Neuron (in vitro differentiated cells): ENCODE measurements around the gene TCP11.

Experiments used
- H2AFZ ChIP-seq: one replicate; pipeline ENCODE4 v1.6.1; 2013; ENCODE audit warnings: low read depth, mild to moderate bottlenecking, inconsistent platforms, low read length, moderate library complexity
- H3K27me3 ChIP-seq: one replicate; pipeline ENCODE4 v1.6.1; 2013; ENCODE audit warnings: low read length; ENCODE audit not compliant: insufficient read depth
- H3K36me3 ChIP-seq: one replicate; pipeline ENCODE4 v1.6.1; 2013; ENCODE audit warnings: low read length; ENCODE audit not compliant: insufficient read depth
- H3K4me1 ChIP-seq: one replicate; pipeline ENCODE4 v1.6.1; 2013; ENCODE audit warnings: low read length; ENCODE audit not compliant: insufficient read depth
- H3K4me3 ChIP-seq: 2 replicates; pipeline ENCODE4 v1.5.1; 2013; ENCODE audit warnings: mild to moderate bottlenecking, low read length, moderate library complexity
- H3K9me3 ChIP-seq: one replicate; pipeline ENCODE4 v1.6.1; 2013; ENCODE audit warnings: low read length

TCP11 gene

GRCh38 chr6:35092362-35093117 lies 48.6 kb downstream of the TCP11 start:
- H3K36me3 ChIP-seq: peaks cover 14% of the 10 kb centered on the region
- no peak overlapping the region for H3K4me3 ChIP-seq
- H2AFZ ChIP-seq: no peak overlapping the region
- peaks cover 10% of the 10 kb centered on the region for H3K4me1 ChIP-seq
- H3K27me3 ChIP-seq: no peaks in the 10 kb centered on the region
- H3K9me3 ChIP-seq: no peaks in the 10 kb centered on the region

- Histone ChIP-seq H3K4me1 (peaks cover 10% of the 10 kb centered on the region), H3K27me3 (no peaks in the 10 kb centered on the region), H3K9me3 (no peaks in the 10 kb centered on the region), H2AFZ (no peak overlapping the region), H3K36me3 (peaks cover 25% of the 10 kb centered on the region), H3K4me3 (no peak overlapping the region)
Observed at GRCh38 chr6:35091346-35092083, 49.6 kb downstream of the TCP11 start.

- Histone ChIP-seq H3K4me1 (peaks cover 7% of the 10 kb centered on the region), H3K36me3 (peaks cover 28% of the 10 kb centered on the region), H3K27me3 (no peaks in the 10 kb centered on the region), H3K9me3 (no peaks in the 10 kb centered on the region), H3K4me3 (no peak overlapping the region), H2AFZ (no peak overlapping the region)
Observed at GRCh38 chr6:35090734-35091133, 50.4 kb downstream of the TCP11 start.

- Histone ChIP-seq H3K27me3 (no peaks in the 10 kb centered on the region), H3K4me1 (peaks cover 4% of the 10 kb centered on the region), H3K9me3 (no peaks in the 10 kb centered on the region), H3K36me3 (peaks cover 34% of the 10 kb centered on the region), H3K4me3 (no peak overlapping the region), H2AFZ (no peak overlapping the region)
Observed at GRCh38 chr6:35089935-35090505, 51.1 kb downstream of the TCP11 start.

GRCh38 chr6:35089216-35089934 lies 51.8 kb downstream of the TCP11 start:
- Histone ChIP-seq H3K9me3 (no peaks in the 10 kb centered on the region), H3K4me1 (peaks cover 4% of the 10 kb centered on the region), H2AFZ (no peak overlapping the region), H3K4me3 (no peak overlapping the region), H3K27me3 (no peaks in the 10 kb centered on the region), H3K36me3 (peaks cover 39% of the 10 kb centered on the region)

GRCh38 chr6:35088281-35089215 lies 52.6 kb downstream of the TCP11 start:
- Histone ChIP-seq H3K4me3 (no peak overlapping the region), H3K9me3 (no peaks in the 10 kb centered on the region), H3K27me3 (no peaks in the 10 kb centered on the region), H2AFZ (no peak overlapping the region), H3K4me1 (peaks cover 2% of the 10 kb centered on the region), H3K36me3 (peaks cover 42% of the 10 kb centered on the region)

- Histone ChIP-seq H3K4me1 (no peaks in the 10 kb centered on the region), H3K9me3 (no peaks in the 10 kb centered on the region), H3K4me3 (no peak overlapping the region), H3K27me3 (no peaks in the 10 kb centered on the region), H3K36me3 (peaks cover 49% of the 10 kb centered on the region), H2AFZ (no peak overlapping the region)
Observed at GRCh38 chr6:35087361-35088280, 53.5 kb downstream of the TCP11 start.

- Histone ChIP-seq H3K36me3 (peaks cover 49% of the 10 kb centered on the region), H3K9me3 (no peaks in the 10 kb centered on the region)
Observed at GRCh38 chr6:35086636-35087360, 54.3 kb downstream of the TCP11 start.

GRCh38 chr6:35086282-35086632 lies 54.9 kb downstream of the TCP11 start:
- Histone ChIP-seq H3K4me3 (no peak overlapping the region), H3K36me3 (peaks cover 55% of the 10 kb centered on the region), H3K4me1 (peaks cover 8% of the 10 kb centered on the region), H2AFZ (no peak overlapping the region), H3K27me3 (no peaks in the 10 kb centered on the region), H3K9me3 (no peaks in the 10 kb centered on the region)

More at GRCh38 chr6:35086636-35087360, 54.3 kb downstream of the TCP11 start:
- H3K4me3 ChIP-seq: no peak overlapping the region
- H2AFZ ChIP-seq: no peak overlapping the region
- H3K4me1 ChIP-seq: peaks cover 7% of the 10 kb centered on the region
- H3K27me3 ChIP-seq: no peaks in the 10 kb centered on the region

- peaks cover 58% of the 10 kb centered on the region for H3K36me3 ChIP-seq
- no peaks in the 10 kb centered on the region for H3K9me3 ChIP-seq
- no peaks in the 10 kb centered on the region for H3K27me3 ChIP-seq
- H3K4me3 ChIP-seq: no peak overlapping the region
- no peak overlapping the region for H2AFZ ChIP-seq
- peaks cover 8% of the 10 kb centered on the region for H3K4me1 ChIP-seq
Observed at GRCh38 chr6:35085359-35086281, 55.5 kb downstream of the TCP11 start.
